ENCODE measurements around the gene IQCE.

IQCE gene

DNA sequence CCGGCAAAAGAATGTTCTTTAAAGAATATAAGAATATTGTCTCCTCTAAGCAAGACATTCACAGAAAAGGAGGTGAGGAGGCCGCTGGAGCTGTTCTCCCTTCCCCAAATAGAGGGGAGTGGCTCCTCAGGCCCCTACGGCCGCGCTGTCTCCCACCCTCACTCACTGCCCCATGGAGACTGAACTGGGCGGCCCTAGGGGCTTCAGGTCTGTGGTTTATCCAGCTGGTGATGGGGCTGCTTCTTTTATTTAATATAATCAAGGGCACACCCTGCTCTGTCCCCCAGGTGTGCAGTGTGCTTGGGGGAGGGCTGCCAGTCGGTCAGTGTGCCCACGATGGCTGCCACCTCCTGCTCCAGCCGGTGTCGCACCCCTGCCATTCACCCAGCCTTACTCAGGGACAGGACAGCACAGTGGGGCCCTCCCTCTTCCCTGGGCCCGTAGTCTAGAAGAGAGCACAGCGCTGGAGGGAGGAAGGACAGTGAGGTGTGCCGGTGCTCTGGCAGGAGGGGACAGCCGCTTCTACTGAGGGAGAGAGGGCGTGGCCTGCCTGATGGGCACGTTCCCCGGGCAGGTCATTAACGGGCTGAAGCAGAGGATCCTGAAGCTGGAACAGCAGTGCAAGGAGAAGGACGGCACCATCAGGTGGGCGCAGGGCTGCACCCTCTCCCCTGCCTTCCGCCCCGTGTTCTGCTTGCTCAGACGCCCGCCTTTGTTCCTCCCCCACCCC, 23.4 kb downstream of the IQCE start:
- ChIA-PET POLR2A (no interaction called here), CTCF (no interaction called here)
- no peak for DNase-seq (ENCODE audit: extremely low spot score)
- TF ChIP-seq CTCF (IDR thresholded peaks at IDR 0.05; ENCODE audit: control extremely low read depth, extremely low read depth, low read depth, missing control alignments), result no peak

DNA sequence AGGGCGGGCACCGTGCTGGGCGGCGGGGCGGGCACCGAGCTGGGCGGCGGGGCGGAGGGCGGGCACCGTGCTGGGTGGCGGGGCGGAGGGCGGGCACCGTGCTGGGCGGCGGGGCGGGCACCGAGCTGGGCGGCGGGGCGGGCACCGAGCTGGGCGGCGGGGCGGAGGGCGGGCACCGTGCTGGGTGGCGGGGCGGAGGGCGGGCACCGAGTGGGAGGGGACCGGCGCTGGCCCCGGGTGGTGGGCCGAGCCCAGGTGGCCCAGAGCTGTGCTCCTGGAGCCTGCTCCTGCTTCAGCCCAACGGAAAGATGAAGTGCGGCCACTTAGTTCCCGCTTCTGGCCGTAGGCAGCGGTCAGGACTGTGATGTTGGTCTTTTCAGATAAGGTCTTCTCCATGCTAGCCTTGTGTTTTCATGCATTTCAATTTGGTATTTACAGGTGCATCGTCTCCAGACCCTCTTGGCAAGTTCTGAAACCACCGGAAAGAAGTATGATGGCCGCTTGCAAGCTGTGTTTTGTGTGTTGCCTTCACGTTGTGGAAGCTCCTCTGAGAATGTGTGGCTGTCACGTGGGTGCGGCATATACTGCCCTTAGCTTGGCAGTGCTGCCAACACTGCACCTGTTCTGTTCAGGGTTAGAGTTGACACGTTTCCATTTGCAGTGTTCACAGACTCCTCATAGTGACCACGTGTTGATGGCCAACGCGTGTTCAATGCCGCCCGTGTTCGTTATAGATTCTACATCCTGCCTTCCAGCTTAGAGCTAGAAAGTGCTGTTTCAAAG, 25.2 kb downstream of the IQCE start:
- TF ChIP-seq CTCF (IDR thresholded peaks at IDR 0.05; ENCODE audit: control extremely low read depth, extremely low read depth, low read depth, missing control alignments), result no peak
- POLR2A ChIA-PET, result no interaction called here
- DNase-seq (ENCODE audit: extremely low spot score), result no peak
- CTCF ChIA-PET, result interaction anchor here (1.2 to 1.3 kb wide), 2 partner anchors 10 to 13 kb away, joined by 3 to 4 read pairs; no protein-coding TSS in a partner anchor

DNA sequence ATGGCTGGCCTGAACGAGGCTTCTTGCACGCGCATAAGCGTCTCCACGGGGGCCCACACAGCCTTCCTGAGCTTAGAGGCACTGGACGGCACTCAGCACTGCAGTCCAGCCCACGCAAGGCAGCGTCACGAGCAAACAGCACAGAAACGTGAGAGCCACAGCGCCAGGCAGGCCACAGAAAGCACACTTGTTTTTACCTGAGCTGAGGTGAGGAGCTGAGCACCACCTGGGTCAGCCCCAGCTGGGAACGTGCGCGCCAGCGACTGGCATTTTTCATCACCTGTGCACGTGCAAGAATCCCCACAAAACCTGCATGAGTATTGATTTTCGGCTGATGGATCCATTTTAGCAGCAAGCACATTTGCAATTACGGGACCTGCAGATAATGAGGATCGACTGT, 26.7 kb downstream of the IQCE start:
- CTCF ChIA-PET, result interaction anchor here (1.0 to 1.6 kb wide), 3 partner anchors 11 to 17 kb away, joined by 3 to 4 read pairs (median 3); no protein-coding TSS in a partner anchor
- TF ChIP-seq CTCF (IDR thresholded peaks at IDR 0.05; ENCODE audit: control extremely low read depth, extremely low read depth, low read depth, missing control alignments), result no peak
- POLR2A ChIA-PET, result no interaction called here
- no peak for DNase-seq (ENCODE audit: extremely low spot score)

GRCh38 chr7:2586326-2587020, 27.7 kb downstream of the IQCE start:
- POLR2A ChIA-PET, result no interaction called here
- DNase-seq (ENCODE audit: extremely low spot score), result no peak
- TF ChIP-seq CTCF (IDR thresholded peaks at IDR 0.05; ENCODE audit: control extremely low read depth, extremely low read depth, low read depth, missing control alignments), result no peak
- CTCF ChIA-PET, result interaction anchor here (1.0 to 1.6 kb wide), 4 partner anchors 12 to 19 kb away, joined by 3 to 4 read pairs (median 3); no protein-coding TSS in a partner anchor

DNA sequence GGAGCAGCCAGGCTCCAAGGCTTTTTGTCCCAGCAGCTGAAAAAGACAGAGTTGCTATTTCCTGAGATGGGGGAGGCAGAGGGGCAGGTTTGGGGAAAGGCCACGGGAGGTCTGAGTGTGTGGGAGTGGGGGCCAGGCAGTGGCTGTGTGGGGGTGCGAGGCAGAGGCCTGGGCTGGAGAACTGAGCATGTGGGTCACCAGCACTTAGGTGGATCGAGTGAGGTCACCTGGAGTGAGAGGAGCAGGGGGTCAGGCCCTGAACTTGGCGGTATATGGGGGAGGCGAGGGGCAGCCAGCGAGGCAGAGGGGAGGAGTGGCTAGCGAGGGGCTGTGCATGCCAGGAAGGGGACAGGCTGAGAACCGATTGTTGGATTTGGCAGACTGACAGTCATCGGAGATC, 28.4 kb downstream of the IQCE start:
- DNase-seq (ENCODE audit: extremely low spot score), result no peak
- TF ChIP-seq CTCF (IDR thresholded peaks at IDR 0.05; ENCODE audit: control extremely low read depth, extremely low read depth, low read depth, missing control alignments), result no peak
- ChIA-PET POLR2A (no interaction called here), CTCF (interaction anchor here (1.4 to 1.6 kb wide), 2 partner anchors 12 to 19 kb away, joined by 3 to 4 read pairs; no protein-coding TSS in a partner anchor)

DNA sequence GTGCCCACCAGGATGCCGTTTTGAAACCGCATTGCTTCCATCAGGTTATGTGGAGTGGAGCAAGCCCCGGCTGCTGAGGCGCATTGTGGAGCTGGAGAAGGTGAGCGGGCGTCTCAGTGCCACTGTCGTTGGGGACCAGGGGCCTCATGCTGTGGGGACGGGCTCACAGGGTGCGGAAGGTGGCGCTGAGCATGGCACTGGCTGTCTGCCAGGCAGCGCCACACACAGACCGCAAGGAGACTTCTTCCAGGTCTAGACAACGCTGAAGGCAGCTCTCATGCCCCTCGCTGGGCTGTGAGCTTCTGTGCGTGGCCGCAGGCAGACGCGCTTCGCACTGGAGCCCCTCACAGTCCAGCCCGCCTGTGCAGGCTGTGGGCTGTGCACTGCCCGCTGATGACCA, 29.0 kb downstream of the IQCE start:
- no peak for DNase-seq (ENCODE audit: extremely low spot score)
- POLR2A ChIA-PET, result no interaction called here
- CTCF ChIA-PET, result no interaction called here
- TF ChIP-seq CTCF (IDR thresholded peaks at IDR 0.05; ENCODE audit: control extremely low read depth, extremely low read depth, low read depth, missing control alignments), result no peak
